ENCODE results near the gene GRK4. TPM values are rescaled to one million over a fixed set of nuclear protein-coding genes. Genes with fewer than 3 reads are reported as not detected.

GRK4 gene
- total and polyA plus RNA-seq, 2 experiments from 2014 or later, result 5.8 to 6.5 TPM

DNA sequence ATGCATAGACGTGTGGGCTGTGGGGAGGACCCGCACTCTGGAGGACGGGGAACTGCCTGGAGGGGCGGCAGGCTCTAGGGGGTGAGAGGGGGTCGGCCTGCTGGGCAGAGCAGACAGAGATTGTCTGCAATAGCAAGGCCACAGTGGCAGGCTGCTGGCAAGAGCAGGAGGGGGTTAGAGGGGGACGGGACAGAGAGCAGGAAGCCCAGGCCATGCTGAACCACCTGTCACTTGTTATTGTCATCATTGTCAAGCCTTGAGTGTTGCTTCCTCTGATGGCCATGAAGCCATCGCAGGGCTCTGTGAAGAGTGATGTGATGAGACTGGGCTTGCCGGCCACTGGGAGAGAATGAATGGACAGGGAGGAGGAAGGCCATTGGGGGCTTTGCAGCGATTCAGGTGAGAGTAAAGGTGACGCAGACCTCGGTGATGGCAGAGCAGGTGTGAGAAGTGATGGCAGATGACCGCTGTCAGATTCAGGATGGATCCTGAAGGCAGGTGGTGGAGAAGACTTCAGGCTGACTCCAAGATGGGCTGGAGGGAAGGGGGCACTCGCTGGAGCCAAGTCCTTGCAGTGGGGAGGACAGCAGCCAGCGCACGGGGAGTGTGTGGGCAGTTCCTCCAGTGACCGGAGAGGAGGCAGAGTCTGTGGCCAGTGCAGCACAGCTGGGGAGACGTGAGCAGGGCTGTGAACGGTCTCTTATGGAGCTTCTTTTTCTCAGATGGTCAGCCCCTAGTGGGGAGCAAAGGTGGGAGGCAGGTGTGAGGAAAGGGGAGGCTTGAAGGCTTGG lies 67.4 kb downstream of the GRK4 start:
- Histone ChIP-seq H3K9me2 (ENCODE audit: insufficient read depth) (no peaks in the 10 kb centered on the region), H3K4me3 (no peak overlapping the region), H3F3A (ENCODE audit: insufficient read depth) (no peaks in the 10 kb centered on the region), H3K36me3 (ENCODE audit: low read depth) (no peaks in the 10 kb centered on the region), H3K27ac (no peak overlapping the region), H3K9ac (no peak overlapping the region), H4K20me1 (ENCODE audit: insufficient read depth) (no peaks in the 10 kb centered on the region), H3K4me2 (ENCODE audit: unreplicated experiment) (no peak overlapping the region), H2AFZ (no peak overlapping the region), H3K79me2 (ENCODE audit: insufficient read depth) (no peaks in the 10 kb centered on the region), H3K27me3 (replicated peaks; ENCODE audit: insufficient read depth) (no peaks in the 10 kb centered on the region), H3K9me3 (ENCODE audit: low read depth) (no peaks in the 10 kb centered on the region), H3K4me1 (ENCODE audit: insufficient read depth) (no peaks in the 10 kb centered on the region)
- WGBS, 2 experiments (ENCODE audit: low coverage in 1 of 2, low lambda C conversion rate in 2 of 2, missing lambda C conversion rate in 2 of 2), result 73 to 77% methylated on average over 18 of the region's 18 CpGs
- TF ChIP-seq EZH2 (IDR thresholded peaks at IDR 0.05; ENCODE audit: insufficient read depth, poor library complexity, severe bottlenecking), result no peak
- no peak for TF ChIP-seq EZH2phosphoT487 (IDR thresholded peaks at IDR 0.05; ENCODE audit: insufficient read depth, low read depth)
- DNase-seq, result no peak
- in situ Hi-C loops (cut with MboI), result no loop called here

DNA sequence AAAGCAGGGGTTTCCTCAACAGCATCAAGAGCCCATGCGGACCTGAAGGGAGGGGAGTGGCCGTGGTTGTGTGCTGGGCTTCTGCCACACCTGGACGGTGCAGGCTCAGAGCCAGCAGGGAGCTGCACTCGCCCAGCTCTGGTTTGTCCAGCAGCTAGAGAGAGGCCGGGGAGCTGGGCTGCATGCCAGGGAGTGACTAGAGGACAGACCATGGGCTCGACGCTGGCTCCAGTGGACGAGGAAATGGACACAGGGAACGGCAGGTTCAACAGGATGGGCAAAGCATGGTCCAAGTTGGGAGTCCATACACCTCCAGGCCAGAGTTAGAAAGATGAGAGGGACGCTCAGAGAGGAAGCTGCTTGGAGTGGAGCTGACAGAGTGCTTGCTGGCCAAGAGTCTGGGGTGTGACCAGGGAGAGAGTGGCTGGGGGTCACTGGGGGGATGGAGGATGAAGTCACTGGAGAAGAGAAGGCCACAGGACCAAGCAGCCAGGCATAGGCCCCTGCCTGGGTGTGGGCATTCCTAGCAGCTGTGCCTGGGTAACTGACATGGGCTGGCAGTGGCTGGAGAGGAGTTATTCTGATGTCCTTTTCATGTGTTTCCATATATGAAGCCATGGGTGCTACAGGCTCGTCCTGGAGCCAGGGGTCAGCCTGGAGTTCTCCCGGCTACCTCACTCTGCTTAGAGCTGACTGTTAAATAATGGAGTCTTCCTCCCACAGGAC lies 68.1 kb downstream of the GRK4 start:
- Histone ChIP-seq H3K36me3 (ENCODE audit: low read depth) (no peaks in the 10 kb centered on the region), H3K4me2 (ENCODE audit: unreplicated experiment) (no peak overlapping the region), H3K9me2 (ENCODE audit: insufficient read depth) (no peaks in the 10 kb centered on the region), H3K4me3 (no peak overlapping the region), H3K9ac (no peak overlapping the region), H3F3A (ENCODE audit: insufficient read depth) (no peaks in the 10 kb centered on the region), H3K9me3 (ENCODE audit: low read depth) (no peaks in the 10 kb centered on the region), H3K27ac (no peak overlapping the region), H4K20me1 (ENCODE audit: insufficient read depth) (no peaks in the 10 kb centered on the region), H2AFZ (no peak overlapping the region), H3K27me3 (replicated peaks; ENCODE audit: insufficient read depth) (no peaks in the 10 kb centered on the region), H3K79me2 (ENCODE audit: insufficient read depth) (no peaks in the 10 kb centered on the region), H3K4me1 (ENCODE audit: insufficient read depth) (no peaks in the 10 kb centered on the region)
- TF ChIP-seq EZH2phosphoT487 (IDR thresholded peaks at IDR 0.05; ENCODE audit: insufficient read depth, low read depth) (no peak), EZH2 (IDR thresholded peaks at IDR 0.05; ENCODE audit: insufficient read depth, poor library complexity, severe bottlenecking) (no peak)
- DNase-seq, result no peak
- 74 to 75% methylated on average over 12 of the region's 12 CpGs for WGBS, 2 experiments (ENCODE audit: low coverage in 1 of 2, low lambda C conversion rate in 2 of 2, missing lambda C conversion rate in 2 of 2)
- in situ Hi-C loops (cut with MboI), result no loop called here

DNA sequence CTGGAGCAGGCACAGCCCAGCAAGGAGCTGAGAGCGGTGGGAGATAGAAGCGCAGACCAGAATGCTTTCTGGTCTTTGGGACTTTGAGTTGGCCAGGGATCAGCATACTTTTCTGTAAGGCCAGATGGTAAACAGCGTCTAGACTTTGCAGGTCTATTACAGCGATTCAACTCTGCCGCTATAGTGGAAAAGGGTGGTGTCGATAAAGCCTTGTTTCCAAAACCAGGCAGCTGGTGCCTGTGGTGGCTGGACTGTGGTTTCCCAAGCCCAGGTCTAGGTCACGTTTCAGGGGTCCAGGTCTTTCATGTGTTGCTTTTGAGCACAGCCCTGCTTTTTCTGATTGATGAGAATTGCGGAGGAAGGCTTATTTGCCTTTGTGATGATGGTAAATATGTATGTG lies 70.9 kb downstream of the GRK4 start:
- in situ Hi-C loops (cut with MboI), result no loop called here
- no peak for DNase-seq
- Histone ChIP-seq H4K20me1 (ENCODE audit: insufficient read depth) (no peaks in the 10 kb centered on the region), H3K9me2 (ENCODE audit: insufficient read depth) (no peaks in the 10 kb centered on the region), H3K9me3 (ENCODE audit: low read depth) (no peaks in the 10 kb centered on the region), H3K9ac (no peak overlapping the region), H2AFZ (no peak overlapping the region), H3K27me3 (replicated peaks; ENCODE audit: insufficient read depth) (no peaks in the 10 kb centered on the region), H3K27ac (no peak overlapping the region), H3K4me1 (ENCODE audit: insufficient read depth) (peaks cover 10% of the 10 kb centered on the region; the same call in 1 of the 2 replicates), H3F3A (ENCODE audit: insufficient read depth) (no peaks in the 10 kb centered on the region), H3K79me2 (ENCODE audit: insufficient read depth) (no peaks in the 10 kb centered on the region), H3K4me3 (no peak overlapping the region), H3K4me2 (ENCODE audit: unreplicated experiment) (no peak overlapping the region), H3K36me3 (ENCODE audit: low read depth) (no peaks in the 10 kb centered on the region)
- WGBS, 2 experiments (ENCODE audit: low coverage in 1 of 2, low lambda C conversion rate in 2 of 2, missing lambda C conversion rate in 2 of 2), result 83 to 86% methylated on average over 8 of the region's 8 CpGs
- no peak for TF ChIP-seq EZH2phosphoT487 (IDR thresholded peaks at IDR 0.05; ENCODE audit: insufficient read depth, low read depth)
- TF ChIP-seq EZH2 (IDR thresholded peaks at IDR 0.05; ENCODE audit: insufficient read depth, poor library complexity, severe bottlenecking), result no peak

DNA sequence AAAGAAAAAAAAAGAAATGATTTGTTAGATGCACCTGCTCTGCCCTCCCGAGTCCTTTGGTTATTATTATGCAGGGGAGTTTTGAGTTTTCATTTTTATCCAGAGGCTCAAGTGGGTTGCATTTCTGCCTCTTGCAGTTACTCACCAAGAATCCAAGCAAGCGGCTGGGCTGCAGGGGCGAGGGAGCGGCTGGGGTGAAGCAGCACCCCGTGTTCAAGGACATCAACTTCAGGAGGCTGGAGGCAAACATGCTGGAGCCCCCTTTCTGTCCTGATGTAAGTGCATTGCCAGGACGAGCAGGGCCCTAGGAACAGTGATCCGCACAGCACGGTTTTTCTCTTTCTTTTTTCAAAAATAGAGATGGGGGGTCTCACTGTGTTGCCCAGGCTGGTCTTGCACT lies 71.9 kb downstream of the GRK4 start:
- Histone ChIP-seq H3K9me2 (ENCODE audit: insufficient read depth) (no peaks in the 10 kb centered on the region), H3K36me3 (ENCODE audit: low read depth) (no peaks in the 10 kb centered on the region), H3K9me3 (ENCODE audit: low read depth) (no peaks in the 10 kb centered on the region), H3K4me3 (no peak overlapping the region), H3K4me1 (ENCODE audit: insufficient read depth) (peaks cover 10% of the 10 kb centered on the region; the same call in 1 of the 2 replicates), H4K20me1 (ENCODE audit: insufficient read depth) (no peaks in the 10 kb centered on the region), H3K27ac (no peak overlapping the region), H3F3A (ENCODE audit: insufficient read depth) (no peaks in the 10 kb centered on the region), H3K9ac (no peak overlapping the region), H3K79me2 (ENCODE audit: insufficient read depth) (no peaks in the 10 kb centered on the region), H2AFZ (no peak overlapping the region), H3K4me2 (ENCODE audit: unreplicated experiment) (no peak overlapping the region), H3K27me3 (replicated peaks; ENCODE audit: insufficient read depth) (no peaks in the 10 kb centered on the region)
- no peak for DNase-seq
- WGBS, 2 experiments (ENCODE audit: low coverage in 1 of 2, low lambda C conversion rate in 2 of 2, missing lambda C conversion rate in 2 of 2), result 89 to 95% methylated on average over 8 of the region's 8 CpGs
- in situ Hi-C loops (cut with MboI), result no loop called here
- TF ChIP-seq EZH2phosphoT487 (IDR thresholded peaks at IDR 0.05; ENCODE audit: insufficient read depth, low read depth) (no peak), EZH2 (IDR thresholded peaks at IDR 0.05; ENCODE audit: insufficient read depth, poor library complexity, severe bottlenecking) (no peak)

Measured in GM23248 (cell line).